GM18868 (cell line): Measurements from ENCODE around the gene OSGIN1.

Experiments
- ATAC-seq: cut with Tn5 transposase; IDR thresholded peaks from one replicate; pipeline ENCODE4 v1.9.1; 2021; ENCODE audit warnings: mild to moderate bottlenecking, moderate library complexity; ENCODE audit not compliant: unreplicated experiment

OSGIN1 gene

DNA sequence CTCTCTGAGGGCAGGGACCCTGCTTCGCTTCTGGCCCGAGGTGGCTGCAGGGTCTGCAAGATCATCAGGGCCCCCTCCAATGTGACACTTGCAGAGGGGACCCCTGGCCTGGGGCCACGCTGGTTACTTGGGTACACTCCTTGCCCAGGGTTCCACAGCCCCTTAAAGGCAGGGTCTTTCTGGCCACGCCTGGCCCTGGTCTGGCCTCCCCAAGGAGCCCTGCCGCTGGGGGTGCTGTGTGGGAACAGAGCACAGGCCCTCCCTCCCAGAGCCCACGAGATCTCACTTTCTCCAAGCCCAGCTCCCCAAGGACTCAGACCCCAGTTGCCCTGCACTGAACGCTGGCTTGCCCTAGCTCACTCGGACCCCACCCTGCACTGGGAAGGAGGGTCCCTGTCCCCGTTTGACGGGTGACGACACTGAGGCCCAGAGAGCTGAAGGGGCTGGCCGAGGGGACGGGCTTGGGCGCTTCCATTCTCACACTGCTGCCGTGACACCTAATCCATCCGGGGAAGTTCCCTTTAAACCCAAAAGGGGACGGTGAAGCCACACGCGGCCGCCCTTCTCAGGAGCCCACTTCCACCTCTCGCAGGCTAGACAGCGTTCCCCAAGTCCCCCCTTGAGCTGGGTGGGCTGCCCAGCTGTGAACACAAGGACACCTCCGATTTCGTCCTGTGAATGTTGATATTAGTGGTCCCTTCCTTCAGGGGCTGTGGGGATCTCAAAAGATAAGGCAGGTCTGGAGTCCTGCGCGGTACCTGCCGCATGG is 26.9 kb upstream of the OSGIN1 start:
- ATAC-seq = peak; percentile 16

DNA sequence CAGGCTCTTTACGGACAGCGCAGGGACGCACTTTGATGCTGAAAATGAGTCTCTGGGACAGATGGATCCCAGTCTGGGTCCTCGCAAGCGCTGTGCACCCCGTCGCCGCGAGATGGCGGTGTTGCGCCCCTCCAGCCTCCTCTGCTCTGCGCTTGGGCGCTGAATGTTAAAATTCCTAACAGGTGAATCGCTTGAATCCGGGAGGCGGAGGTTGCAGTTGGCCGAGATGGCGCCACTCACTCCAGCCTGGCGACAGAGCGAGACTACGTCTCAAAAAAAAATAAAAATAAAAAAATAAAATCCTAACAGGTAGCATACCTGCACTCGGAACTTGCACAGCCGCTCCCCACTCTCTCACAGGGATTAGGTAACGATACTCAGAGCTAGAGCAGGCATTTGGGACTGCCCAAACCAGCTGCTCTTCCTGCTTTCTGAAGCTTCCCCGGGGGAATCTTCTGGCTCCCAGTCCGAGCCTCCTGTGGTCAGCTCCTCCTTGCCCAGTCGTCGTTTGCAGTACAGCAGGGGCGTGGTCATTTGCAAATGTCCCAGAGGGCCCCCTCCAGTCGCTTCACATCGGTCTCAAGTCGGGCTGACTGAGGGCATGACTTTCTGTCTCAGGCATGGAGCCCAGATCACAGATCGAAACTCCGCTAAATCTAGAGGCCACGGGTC is 26.2 kb upstream of the OSGIN1 start:
- ATAC-seq = peak; percentile 64

GRCh38 chr16:83928341-83929055 is 24.5 kb upstream of the OSGIN1 start:
- ATAC-seq = no peak

DNA sequence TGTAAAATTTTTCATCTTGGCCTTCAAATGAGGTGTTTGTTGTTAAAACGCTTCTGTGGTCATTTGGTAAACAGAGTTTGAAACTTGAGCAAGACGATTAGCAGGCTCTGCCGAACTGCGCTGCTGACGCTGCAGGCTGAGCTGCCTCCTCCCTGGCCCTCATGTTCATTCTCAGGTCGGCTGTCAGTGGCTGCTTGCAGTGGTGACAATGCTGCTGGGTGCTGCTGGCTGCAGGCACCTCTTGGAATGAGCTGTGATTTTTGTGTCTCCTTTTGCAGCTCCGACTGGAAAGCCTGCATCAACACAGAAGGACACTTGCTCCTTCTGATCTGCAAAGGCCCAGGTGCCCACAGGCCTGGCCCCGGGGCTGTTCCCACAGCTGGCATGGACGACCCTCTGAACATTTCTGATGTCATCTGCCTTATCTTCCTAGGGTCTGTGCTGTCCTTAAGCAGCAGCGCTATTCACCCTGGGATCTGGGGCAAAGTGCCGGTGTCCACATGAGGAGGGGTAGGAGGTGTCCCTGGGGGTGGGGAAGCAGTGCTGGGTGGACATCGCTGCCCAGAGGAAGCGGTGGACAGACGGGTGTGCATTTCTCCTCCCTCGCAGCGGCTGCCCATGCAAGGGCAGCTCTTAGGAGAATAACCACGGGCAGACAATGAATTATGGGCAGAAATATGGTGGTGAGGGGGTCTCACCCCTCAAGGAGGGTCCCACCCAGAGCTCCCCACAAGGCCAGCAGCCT is 23.1 kb upstream of the OSGIN1 start:
- no peak for ATAC-seq

DNA sequence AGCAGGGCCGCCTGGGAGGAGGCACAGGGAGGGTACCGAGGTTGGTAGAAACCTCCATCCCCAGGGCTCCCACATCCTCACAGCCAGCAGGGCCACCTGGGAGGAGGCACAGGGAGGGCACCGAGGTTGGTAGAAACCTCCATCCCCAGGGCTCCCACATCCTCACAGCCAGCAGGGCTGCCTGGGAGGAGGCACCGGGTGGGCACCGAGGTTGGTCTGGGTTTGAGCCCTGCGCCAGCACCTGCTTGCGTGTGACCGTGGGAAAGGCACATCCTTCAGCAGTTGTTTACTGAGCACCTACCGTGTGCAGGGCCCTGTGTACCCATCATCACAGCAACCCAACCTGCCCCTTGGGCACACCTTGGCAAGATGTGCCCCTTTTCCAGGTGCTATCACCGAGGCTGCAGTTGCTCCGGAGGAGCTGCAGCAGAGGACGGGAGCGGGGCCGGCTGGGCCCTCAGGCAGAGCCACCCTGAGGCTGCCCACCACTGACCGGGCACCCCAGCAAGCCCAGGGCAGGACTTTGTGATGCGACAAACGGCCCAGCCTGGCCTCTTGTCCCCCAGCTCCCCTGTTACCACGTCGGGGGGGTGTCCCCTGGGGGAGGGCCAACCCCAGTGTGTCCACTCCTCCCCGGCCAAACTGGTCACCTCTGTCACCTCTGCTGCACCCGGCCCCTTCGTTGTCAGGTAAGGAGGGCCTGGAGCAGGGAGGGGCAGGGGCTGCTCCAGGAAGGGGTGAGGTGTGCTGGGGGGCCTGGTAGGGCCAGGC is 22.1 kb upstream of the OSGIN1 start:
- ATAC-seq = no peak

DNA sequence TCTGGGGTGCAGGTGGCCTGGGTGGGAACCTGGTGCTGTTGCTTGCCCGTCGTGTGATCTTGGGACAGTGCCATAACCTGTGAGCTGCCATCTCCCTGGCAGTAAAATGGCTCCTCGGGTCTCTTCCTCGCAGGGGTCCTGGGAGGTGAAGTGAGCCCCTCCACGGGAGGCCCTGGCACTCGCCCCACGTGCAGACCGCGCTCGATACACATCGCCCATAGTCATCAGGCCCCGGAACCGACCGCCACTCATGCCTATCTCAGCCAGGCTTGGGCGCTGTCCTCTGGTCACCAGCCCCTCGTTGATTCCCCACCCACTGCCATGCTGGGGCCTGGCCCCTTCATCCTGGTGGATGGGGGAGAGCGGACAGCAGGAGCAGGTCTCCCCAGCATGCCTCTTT is 21.5 kb upstream of the OSGIN1 start:
- no peak for ATAC-seq

- no peak for ATAC-seq
Observed at GRCh38 chr16:83932304-83932703, 20.7 kb upstream of the OSGIN1 start.

- no peak for ATAC-seq
Observed at GRCh38 chr16:83932955-83933673, 19.9 kb upstream of the OSGIN1 start.

GRCh38 chr16:83933885-83934683 is 19.0 kb upstream of the OSGIN1 start:
- ATAC-seq = no peak

- no peak for ATAC-seq
Observed at GRCh38 chr16:83934684-83934977, 18.4 kb upstream of the OSGIN1 start.

DNA sequence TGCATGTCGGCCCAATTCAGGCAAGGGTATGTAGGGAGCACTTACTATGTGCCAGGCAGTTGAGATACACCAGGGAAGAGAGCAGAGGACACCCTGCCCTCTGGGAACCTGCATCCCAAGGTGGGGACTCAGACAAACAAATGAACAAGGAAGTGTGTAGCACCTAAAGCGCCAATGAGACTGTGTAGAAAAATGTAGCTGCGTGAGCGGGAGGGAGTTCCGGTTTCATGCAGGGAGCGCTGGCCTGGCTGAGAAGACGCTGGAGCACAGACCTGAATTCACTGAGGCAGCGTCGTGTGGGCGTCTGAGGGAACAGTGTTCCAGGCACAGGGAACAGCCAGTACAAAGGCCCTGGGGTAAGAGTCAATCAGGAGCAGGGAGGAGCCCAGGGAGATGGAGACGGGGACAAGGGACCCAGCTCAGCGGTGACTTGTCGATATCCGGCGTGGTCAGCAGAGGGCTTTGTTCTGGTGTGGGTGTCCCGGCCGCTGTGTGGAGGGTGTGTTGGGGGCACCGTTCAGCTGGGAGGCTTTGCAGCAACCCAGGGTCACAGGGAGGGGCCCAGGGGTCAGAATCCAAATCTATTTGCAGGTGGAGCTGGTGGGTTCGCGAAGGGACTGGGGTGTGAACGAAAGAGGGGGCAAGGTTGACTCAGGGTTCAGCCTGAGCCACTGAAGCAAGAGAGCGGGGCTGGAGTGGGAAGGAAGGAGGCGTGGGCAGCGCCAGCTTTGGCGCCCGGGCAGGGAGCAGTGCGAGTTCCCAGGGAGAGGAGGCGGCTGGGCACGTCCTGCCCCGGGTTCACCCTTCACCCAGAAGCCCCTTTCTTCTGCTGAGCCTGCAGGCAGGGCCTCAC is 17.8 kb upstream of the OSGIN1 start:
- ATAC-seq = no peak

DNA sequence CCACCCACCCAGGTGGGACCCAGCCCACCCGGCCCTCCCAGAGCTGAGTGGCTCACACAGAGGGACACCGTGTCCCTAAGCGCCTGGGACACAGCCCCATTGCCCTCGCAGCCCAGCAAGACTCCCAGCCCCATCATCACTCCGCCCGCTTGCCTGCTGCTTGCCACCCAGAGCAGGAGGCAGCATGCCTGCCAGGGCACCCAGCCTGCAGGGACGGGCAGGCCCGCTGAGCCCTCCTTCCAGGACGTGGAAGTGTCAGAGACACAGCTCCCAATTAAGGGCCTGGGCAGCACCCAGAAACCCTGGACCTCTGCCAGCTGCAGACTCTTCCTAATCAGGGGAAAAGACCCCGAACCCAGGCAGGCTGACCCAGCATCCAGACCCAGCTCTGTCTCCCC is 17.2 kb upstream of the OSGIN1 start:
- no peak for ATAC-seq

DNA sequence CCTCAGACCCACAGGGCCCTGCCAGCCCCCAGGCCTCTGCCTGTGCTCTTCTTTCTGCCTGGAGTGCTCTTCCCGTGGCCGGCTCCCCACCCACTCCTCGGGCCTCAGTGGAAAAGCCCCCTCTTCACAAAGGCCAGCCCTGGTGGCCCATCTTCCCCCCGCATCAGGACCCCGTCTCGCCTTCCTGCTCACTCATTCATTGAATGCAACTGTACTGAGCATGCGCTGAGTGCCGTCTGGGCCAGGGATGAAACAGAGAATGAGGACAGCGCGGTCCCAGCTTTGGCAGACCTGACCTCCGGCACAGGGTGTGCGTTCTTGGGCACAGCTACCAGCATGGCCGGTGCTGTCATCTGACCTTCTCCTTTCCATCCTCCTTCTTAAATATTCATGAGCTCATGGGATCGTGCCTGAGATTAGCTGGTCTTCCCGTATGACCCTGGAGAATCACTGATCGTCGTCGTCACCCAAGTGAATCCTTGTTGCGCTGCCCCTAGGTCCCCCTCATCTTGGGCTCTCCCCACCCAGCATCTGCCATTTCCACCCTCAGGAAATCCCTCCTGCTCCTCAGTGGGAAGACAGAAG is 16.4 kb upstream of the OSGIN1 start:
- ATAC-seq = no peak

DNA sequence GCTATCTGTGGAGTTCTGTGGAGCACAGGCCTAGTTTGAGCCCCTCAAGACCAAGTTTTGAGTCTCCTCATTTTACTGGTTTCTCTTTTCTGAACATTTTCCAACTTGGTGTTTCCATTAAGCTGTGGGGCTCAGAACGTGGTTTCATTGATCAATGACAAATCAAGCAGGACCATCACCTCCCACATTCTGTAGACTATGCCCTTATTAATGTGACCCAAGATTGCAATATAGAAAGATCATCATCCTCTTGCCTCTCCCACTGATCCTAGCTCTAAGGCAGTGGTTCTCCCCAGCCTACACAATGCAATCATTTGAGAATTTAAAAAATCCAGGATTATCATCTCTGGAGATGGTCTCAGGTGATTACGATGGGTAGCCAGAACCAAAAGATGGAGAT is 15.8 kb upstream of the OSGIN1 start:
- no peak for ATAC-seq

- ATAC-seq = no peak
Observed at GRCh38 chr16:83937922-83938885, 14.8 kb upstream of the OSGIN1 start.

DNA sequence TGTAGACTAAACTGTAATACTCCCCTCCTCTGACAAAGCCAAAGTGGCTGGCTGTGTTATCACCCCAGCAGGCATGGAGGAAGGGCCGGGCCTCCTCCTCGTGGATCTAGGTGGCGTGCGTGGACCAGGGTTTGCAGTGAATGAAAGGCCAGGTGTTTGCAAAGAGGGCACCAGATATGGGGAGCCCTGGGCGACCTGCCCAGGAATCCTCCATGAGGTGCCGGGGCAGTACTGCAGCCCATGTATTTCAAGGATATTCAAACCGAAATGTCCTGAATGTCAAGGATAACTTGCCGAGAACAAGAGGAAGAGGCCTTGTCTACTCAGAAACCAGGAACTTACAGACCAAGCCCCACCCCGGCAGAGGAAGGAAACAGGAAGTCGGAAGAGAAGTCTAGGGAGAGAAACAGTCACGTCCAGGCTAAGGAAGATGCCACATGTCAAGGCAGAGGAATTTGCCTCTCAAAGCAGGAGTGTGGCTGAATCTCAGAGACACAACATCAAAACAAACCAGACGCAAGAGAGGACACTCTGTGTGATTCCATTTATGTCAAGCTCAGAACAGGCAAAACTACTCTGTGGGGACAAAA is 13.7 kb upstream of the OSGIN1 start:
- no peak for ATAC-seq
